HCT116 (cell line): Measurements from ENCODE around the gene TCEA2. TPM values are rescaled to one million over a fixed set of nuclear protein-coding genes. Genes with fewer than 3 reads are reported as not detected.

Experiments used
- ATAC-seq: fragments of 200-7000 bp; cut with Tn5 transposase; 2 replicates; pipeline ENCODE4 v1.9.1; 2020; ENCODE audit warnings: mild to moderate bottlenecking, moderate library complexity
- BruUV-seq: library from RNA; stranded (reverse); fragments of 400-500 nt; replicated peaks from 2 replicates; lab custom pipeline; 2021; lab: Mats Ljungman, UMichigan
- CTCF ChIA-PET: fragments of 300-600 bp; sonication (Branson Sonifier 250); formaldehyde crosslinking; loops from one replicate; lab custom pipeline; 2021; ENCODE audit warnings: antibody characterized with exemption; lab: Charles Lee
- POLR2A ChIA-PET: fragments of 300-600, 350-600 bp; sonication (Branson Sonifier 250); formaldehyde crosslinking; loops from one replicate; lab custom pipeline; 2021; ENCODE audit warnings: antibody characterized with exemption; lab: Charles Lee
- RAD21 ChIA-PET, 2 experiments: fragments of 300-600 bp; sonication (Branson Sonifier 250); formaldehyde crosslinking; loops; one replicate each; lab custom pipeline; 2023; ENCODE audit warnings: low total read pairs in 2 of 2; ENCODE audit not compliant: uncharacterized antibody in 2 of 2, unreplicated experiment in 2 of 2, low non-redundant PET in 1 of 2; lab: Charles Lee
- DNase-seq: peaks from one replicate; pipeline ENCODE4 v3.0.0-alpha.2; 2010; ENCODE audit warnings: low read depth, low spot score
- H2AFZ ChIP-seq: fragments of 200-600 bp; shearing (Covaris generic), sonication (generic); 2 replicates; pipeline ENCODE4 v1.6.1; 2017; ENCODE audit warnings: low read depth, mixed run types, mixed read lengths, antibody characterized with exemption, low read length; ENCODE audit not compliant: poor library complexity, severe bottlenecking
- H3K27ac ChIP-seq: 2 replicates; pipeline ENCODE4 v1.5.1; 2012; ENCODE audit warnings: low read depth, low read length
- H3K27me3 ChIP-seq: fragments of 200-600 bp; sonication (generic); 2 replicates; pipeline ENCODE4 v1.6.1; 2016; ENCODE audit warnings: mixed run types, low read length, mixed read lengths; ENCODE audit not compliant: insufficient read depth
- H3K36me3 ChIP-seq, 2 experiments: fragments of 200-500 bp in 1 of 2; fragments of 200-600 bp in 1 of 2; sonication (Bioruptor generic) in 1 of 2; sonication (generic) in 1 of 2; 2 replicates each; pipeline versions ENCODE4 v1.5.1 to v1.6.1; 2014 to 2016; ENCODE audit warnings: low read length in 2 of 2, inconsistent platforms in 1 of 2, mixed read lengths in 1 of 2, mixed run types in 1 of 2; ENCODE audit not compliant: insufficient read depth in 2 of 2, control insufficient read depth in 1 of 2
- H3K4me1 ChIP-seq, 2 experiments: fragments of 200-600 bp in 1 of 2; sonication (generic) in 1 of 2; 2 replicates each; pipeline versions ENCODE4 v1.5.1 to v1.6.1; 2012 to 2017; ENCODE audit warnings: low read length in 2 of 2, inconsistent platforms in 1 of 2, mild to moderate bottlenecking in 1 of 2, mixed read lengths in 1 of 2, mixed run types in 1 of 2, moderate library complexity in 1 of 2; ENCODE audit not compliant: insufficient read depth in 2 of 2, control insufficient read depth in 1 of 2
- H3K4me2 ChIP-seq: fragments of 200-600 bp; sonication (generic); 2 replicates; pipeline ENCODE4 v1.6.1; 2017; ENCODE audit warnings: mixed run types, low read length, mixed read lengths
- H3K4me3 ChIP-seq, 2 experiments: fragments of 200-600 bp in 1 of 2; sonication (generic) in 1 of 2; replicated peaks in 1 of 2; 2 replicates each; pipeline ENCODE4 v1.5.1; 2011 to 2016; ENCODE audit warnings: low read length in 2 of 2, control low read depth in 1 of 2, low read depth in 1 of 2, mild to moderate bottlenecking in 1 of 2, mixed read lengths in 1 of 2, mixed run types in 1 of 2
- H3K79me2 ChIP-seq: fragments of 200-600 bp; sonication (generic); 2 replicates; pipeline ENCODE4 v1.6.1; 2017; ENCODE audit warnings: mild to moderate bottlenecking, mixed run types, low read length, moderate library complexity, mixed read lengths; ENCODE audit not compliant: insufficient read depth
- H3K9ac ChIP-seq: fragments of 200-600 bp; sonication (generic); 2 replicates; pipeline ENCODE4 v1.6.1; 2016; ENCODE audit warnings: low read length, mixed read lengths
- H3K9me2 ChIP-seq: fragments of 200-600 bp; sonication (generic), shearing (Covaris generic); 2 replicates; pipeline ENCODE4 v1.6.1; 2017; ENCODE audit warnings: mixed run types, mild to moderate bottlenecking, moderate library complexity; ENCODE audit not compliant: insufficient read depth
- H3K9me3 ChIP-seq, 2 experiments: fragments of 200-500 bp in 1 of 2; fragments of 200-600 bp in 1 of 2; sonication (Bioruptor generic) in 1 of 2; sonication (generic) in 1 of 2; 2 replicates each; pipeline ENCODE4 v1.6.1; 2014 to 2017; ENCODE audit warnings: low read length in 2 of 2, mixed read lengths in 2 of 2, inconsistent platforms in 1 of 2, low read depth in 1 of 2, mild to moderate bottlenecking in 1 of 2, mixed run types in 1 of 2, moderate library complexity in 1 of 2; ENCODE audit not compliant: control insufficient read depth in 1 of 2, insufficient read depth in 1 of 2
- H4K20me1 ChIP-seq: fragments of 200-600 bp; sonication (generic), shearing (Covaris generic); 2 replicates; pipeline ENCODE4 v1.6.1; 2017; ENCODE audit warnings: mixed run types, mild to moderate bottlenecking, moderate library complexity; ENCODE audit not compliant: insufficient read depth
- CBX3 ChIP-seq: IDR thresholded peaks from 2 replicates; pipeline ENCODE4 v1.6.1; 2012; ENCODE audit warnings: low read depth
- CEBPB ChIP-seq: IDR thresholded peaks from 2 replicates; pipeline ENCODE4 v1.6.1; 2012; ENCODE audit warnings: low read depth
- EGR1 ChIP-seq: IDR thresholded peaks from 2 replicates; pipeline ENCODE4 v1.6.1; 2012; ENCODE audit warnings: low read depth
- ELF1 ChIP-seq: IDR thresholded peaks from 2 replicates; pipeline ENCODE4 v1.6.1; 2012; ENCODE audit warnings: low read depth, borderline replicate concordance
- EZH2 ChIP-seq: fragments of 200-600 bp; sonication (generic); IDR thresholded peaks from 2 replicates; pipeline ENCODE4 v1.6.1; 2017; ENCODE audit warnings: antibody characterized with exemption, mixed run types
- EZH2phosphoT487 ChIP-seq: fragments of 200-600 bp; IDR thresholded peaks from 2 replicates; pipeline ENCODE4 v1.6.1; 2018; ENCODE audit warnings: antibody characterized with exemption, borderline replicate concordance
- JUND ChIP-seq: IDR thresholded peaks from 2 replicates; pipeline ENCODE4 v1.6.1; 2012
- POLR2AphosphoS5 ChIP-seq: IDR thresholded peaks from 2 replicates; pipeline ENCODE4 v1.6.1; 2011; ENCODE audit warnings: mild to moderate bottlenecking, low read depth, low read length, moderate library complexity
- RAD21 ChIP-seq: IDR thresholded peaks from 2 replicates; pipeline ENCODE4 v1.6.1; 2012; ENCODE audit warnings: low read depth, mild to moderate bottlenecking
- SIN3A ChIP-seq: IDR thresholded peaks from 2 replicates; pipeline ENCODE4 v1.6.1; 2012; ENCODE audit warnings: low read depth
- SRF ChIP-seq: IDR thresholded peaks from 2 replicates; pipeline ENCODE4 v1.6.1; 2012; ENCODE audit warnings: low read depth
- ZFX ChIP-seq: fragments of 450-650 bp; IDR thresholded peaks from 2 replicates; pipeline ENCODE4 v1.6.1; 2017
- ZNF274 ChIP-seq: fragments of 200-500 bp; sonication (Bioruptor generic); IDR thresholded peaks from 2 replicates; pipeline ENCODE4 v1.6.1; 2014; ENCODE audit warnings: mild to moderate bottlenecking, low read depth, low read length, inconsistent platforms
- intact Hi-C: fragments of 100-400 bp; cut with micrococcal nuclease; formaldehyde crosslinking; loops from 2 replicates; pipeline ENCODE4 v1.10.0; 2022
- total RNA-seq: library from RNA; stranded (reverse); gene quantifications from one replicate; pipeline ENCODE4 v1.2.1, GENCODE V29; 2021; ENCODE audit not compliant: unreplicated experiment
- TF ChIP-seq, protein P1 (sequence below): IDR thresholded peaks from 2 replicates; pipeline ENCODE4 v1.6.1; 2012
- TF ChIP-seq, protein P2 (sequence below): IDR thresholded peaks from 2 replicates; pipeline ENCODE4 v1.6.1; 2011; ENCODE audit warnings: mild to moderate bottlenecking, low read length, moderate library complexity; ENCODE audit not compliant: insufficient replicate concordance; ENCODE audit errors: extremely low read depth
- TF ChIP-seq, protein P3 (sequence below): IDR thresholded peaks from 2 replicates; pipeline ENCODE4 v1.6.1; 2012; ENCODE audit warnings: low read depth

The TCEA2 gene
- total RNA-seq, 1 experiment from 2014 or later = 29.7 TPM

DNA sequence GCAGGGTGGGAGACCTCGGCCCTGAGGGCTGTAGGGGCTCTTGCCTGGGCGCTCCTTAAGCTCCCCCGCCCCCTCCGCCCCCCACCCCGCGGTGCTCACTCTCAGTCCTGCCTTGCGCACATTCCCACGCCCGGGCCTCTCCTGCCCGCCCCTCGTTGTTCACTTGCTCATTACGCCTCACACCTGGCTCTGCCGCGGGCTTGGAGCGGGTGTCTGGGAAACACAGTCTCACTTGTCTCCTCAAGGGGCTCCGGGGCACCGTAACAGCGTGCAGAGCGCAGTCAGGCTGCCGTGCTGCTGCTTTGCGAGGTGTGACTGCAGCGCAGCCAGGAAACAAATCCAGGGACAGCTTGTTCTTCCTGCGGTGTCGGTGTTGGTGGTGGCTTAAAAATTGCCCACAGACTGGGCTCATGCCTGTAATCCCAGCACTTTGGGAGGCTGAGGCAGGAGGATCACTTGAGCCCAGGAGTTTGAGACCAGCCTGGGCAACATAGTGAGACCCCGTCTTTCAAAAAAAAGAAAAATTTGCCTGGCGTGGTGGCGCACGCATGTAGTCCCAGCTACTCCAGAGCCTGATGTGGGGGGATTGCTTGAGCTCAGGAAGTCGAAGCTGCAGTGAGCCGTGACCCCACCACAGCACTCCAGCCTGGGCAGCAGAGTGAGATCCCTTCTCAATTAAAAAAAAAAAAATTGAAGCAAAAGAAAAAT, 39.8 kb downstream of the TCEA2 start (continued):
- TF ChIP-seq, protein P1, sequence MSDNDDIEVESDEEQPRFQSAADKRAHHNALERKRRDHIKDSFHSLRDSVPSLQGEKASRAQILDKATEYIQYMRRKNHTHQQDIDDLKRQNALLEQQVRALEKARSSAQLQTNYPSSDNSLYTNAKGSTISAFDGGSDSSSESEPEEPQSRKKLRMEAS = no peak
- TF ChIP-seq, protein P2, sequence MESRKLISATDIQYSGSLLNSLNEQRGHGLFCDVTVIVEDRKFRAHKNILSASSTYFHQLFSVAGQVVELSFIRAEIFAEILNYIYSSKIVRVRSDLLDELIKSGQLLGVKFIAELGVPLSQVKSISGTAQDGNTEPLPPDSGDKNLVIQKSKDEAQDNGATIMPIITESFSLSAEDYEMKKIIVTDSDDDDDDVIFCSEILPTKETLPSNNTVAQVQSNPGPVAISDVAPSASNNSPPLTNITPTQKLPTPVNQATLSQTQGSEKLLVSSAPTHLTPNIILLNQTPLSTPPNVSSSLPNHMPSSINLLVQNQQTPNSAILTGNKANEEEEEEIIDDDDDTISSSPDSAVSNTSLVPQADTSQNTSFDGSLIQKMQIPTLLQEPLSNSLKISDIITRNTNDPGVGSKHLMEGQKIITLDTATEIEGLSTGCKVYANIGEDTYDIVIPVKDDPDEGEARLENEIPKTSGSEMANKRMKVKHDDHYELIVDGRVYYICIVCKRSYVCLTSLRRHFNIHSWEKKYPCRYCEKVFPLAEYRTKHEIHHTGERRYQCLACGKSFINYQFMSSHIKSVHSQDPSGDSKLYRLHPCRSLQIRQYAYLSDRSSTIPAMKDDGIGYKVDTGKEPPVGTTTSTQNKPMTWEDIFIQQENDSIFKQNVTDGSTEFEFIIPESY = no peak
- TF ChIP-seq EGR1 (no peak), SRF (no peak), JUND (no peak), ZFX (no peak), CEBPB (no peak)
- TF ChIP-seq, all 23 proteins: peak for 0

DNA sequence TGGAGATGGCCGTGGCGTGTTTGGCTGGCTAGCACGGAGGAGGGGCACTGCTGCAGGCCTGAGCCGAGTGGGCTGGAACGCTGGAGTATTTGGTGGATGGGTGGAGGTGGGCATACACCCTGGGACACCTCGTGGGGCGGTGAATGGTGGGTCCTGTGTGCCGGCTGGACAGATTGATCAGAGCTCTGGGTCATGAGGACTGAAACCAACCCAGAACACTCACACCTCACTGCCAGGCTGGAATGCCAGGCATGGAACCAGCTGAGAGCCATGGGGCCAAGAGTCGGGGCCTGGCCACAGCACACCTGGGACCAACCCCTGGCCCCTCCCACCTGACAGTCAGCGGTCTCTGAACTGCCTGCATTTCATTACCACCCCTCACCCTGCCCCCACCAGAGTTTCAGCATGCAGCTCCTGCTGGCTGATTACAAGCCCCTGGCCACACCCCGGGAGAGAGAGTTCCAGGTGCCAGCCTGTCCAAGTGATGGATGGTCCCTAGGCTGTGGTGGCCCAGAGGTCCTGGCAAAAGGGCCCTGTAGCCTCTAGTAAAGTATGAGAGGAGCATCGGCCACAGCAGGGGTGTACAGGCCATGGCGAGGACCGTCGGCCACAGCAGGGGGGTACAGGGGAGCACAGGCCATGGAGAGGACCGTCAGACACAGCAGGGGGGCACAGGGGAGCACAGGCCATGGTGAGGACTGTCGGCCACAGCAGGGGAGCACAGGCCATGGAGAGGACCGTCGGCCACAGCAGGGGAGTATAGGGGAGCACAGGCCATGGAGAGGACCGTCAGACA, 41.1 kb downstream of the TCEA2 start:
- BruUV-seq = no TSS peak
- RAD21 ChIA-PET = no interaction called here
- TF ChIP-seq POLR2AphosphoS5 (no peak), SIN3A (no peak), ELF1 (no peak), ZNF274 (no peak), EGR1 (no peak), CBX3 (no peak), RAD21 (no peak), SRF (no peak), EZH2phosphoT487 (no peak), EZH2 (no peak)
- TF ChIP-seq, protein P3, sequence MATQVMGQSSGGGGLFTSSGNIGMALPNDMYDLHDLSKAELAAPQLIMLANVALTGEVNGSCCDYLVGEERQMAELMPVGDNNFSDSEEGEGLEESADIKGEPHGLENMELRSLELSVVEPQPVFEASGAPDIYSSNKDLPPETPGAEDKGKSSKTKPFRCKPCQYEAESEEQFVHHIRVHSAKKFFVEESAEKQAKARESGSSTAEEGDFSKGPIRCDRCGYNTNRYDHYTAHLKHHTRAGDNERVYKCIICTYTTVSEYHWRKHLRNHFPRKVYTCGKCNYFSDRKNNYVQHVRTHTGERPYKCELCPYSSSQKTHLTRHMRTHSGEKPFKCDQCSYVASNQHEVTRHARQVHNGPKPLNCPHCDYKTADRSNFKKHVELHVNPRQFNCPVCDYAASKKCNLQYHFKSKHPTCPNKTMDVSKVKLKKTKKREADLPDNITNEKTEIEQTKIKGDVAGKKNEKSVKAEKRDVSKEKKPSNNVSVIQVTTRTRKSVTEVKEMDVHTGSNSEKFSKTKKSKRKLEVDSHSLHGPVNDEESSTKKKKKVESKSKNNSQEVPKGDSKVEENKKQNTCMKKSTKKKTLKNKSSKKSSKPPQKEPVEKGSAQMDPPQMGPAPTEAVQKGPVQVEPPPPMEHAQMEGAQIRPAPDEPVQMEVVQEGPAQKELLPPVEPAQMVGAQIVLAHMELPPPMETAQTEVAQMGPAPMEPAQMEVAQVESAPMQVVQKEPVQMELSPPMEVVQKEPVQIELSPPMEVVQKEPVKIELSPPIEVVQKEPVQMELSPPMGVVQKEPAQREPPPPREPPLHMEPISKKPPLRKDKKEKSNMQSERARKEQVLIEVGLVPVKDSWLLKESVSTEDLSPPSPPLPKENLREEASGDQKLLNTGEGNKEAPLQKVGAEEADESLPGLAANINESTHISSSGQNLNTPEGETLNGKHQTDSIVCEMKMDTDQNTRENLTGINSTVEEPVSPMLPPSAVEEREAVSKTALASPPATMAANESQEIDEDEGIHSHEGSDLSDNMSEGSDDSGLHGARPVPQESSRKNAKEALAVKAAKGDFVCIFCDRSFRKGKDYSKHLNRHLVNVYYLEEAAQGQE = no peak
- TF ChIP-seq, protein P2 = no peak

More for the DNA sequence above, 41.1 kb downstream of the TCEA2 start:
- intact Hi-C loops = no loop called here
- Histone ChIP-seq H3K9me2 (no peaks in the 10 kb centered on the region), H3K79me2 (no peaks in the 10 kb centered on the region), H3K4me3 (no peak overlapping the region), H3K36me3 (no peaks in the 10 kb centered on the region), H3K4me1 (peaks cover 4 to 13% of the 10 kb centered on the region in 2 experiments; a peak in 2 of 4 replicates), H2AFZ (no peak overlapping the region), H3K4me2 (no peak overlapping the region), H4K20me1 (no peaks in the 10 kb centered on the region), H3K27me3 (no peaks in the 10 kb centered on the region), H3K9ac (no peak overlapping the region), H3K27ac (no peak overlapping the region), H3K9me3 (no peaks in the 10 kb centered on the region)
- ATAC-seq (no peak), DNase-seq (no peak)
- ChIA-PET CTCF (no interaction called here), POLR2A (no interaction called here)
